CD1c-positive myeloid dendritic cell (primary cell): ENCODE data around the gene DGKD.
A peak's percentile ranks its signal among the peaks of the same experiment; 100 is the strongest.

Experiments
- DNase-seq: peaks from one replicate; pipeline ENCODE4 v3.0.0-alpha.2; 2016; ENCODE audit errors: extremely low spot score

DGKD gene

GRCh38 chr2:233336541-233336940 lies 17.8 kb upstream of the DGKD start:
- no peak for DNase-seq

DNA sequence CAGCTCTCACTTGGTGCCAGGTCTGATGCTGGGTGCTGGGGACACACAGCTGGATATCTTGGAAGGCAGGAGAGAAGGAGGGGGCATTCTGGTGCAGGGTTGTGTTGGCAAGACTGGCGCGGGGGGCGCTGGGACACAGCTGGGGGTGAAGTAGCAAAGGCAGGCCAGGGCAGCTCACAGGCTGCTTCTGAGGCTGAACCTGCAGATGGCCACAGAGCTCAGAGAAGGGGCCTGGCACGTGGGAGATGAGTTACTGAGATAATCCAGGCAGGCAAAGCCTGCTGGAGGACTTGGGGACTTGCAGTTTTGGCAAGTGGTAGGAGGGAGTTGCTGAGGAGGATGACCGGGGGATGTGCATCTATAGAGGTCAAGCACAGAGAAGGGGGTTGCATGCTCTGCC lies 16.2 kb upstream of the DGKD start:
- DNase-seq: no peak

- DNase-seq: no peak
These were observed 15.4 kb upstream of the DGKD start for GRCh38 chr2:233338812-233339368.

DNA sequence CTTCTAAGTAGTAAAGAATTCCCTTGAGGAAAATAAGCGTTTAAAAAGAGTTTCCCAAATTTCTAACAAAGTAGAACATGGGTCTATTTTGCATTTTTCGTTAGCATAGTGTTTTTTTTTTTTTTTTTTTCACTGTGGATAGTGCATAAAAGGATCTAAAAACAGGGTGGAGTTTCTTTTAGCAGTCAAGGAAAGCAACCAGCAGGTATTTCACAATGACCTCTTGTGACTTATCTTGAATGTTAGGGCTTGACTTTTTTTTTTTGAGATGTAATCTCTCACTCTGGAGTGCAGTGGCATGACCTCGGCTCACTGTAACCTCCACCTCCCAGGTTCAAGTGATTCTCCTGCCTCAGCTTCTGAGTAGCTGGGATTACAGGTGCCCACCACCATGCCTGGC lies 14.9 kb upstream of the DGKD start:
- peak; percentile 18 for DNase-seq

- no peak for DNase-seq
These were observed 13.0 kb upstream of the DGKD start for GRCh38 chr2:233341296-233341695.

- no peak for DNase-seq
These were observed 12.0 kb upstream of the DGKD start for GRCh38 chr2:233342301-233342700.

GRCh38 chr2:233343171-233343705 lies 11.1 kb upstream of the DGKD start:
- DNase-seq: no peak

DNA sequence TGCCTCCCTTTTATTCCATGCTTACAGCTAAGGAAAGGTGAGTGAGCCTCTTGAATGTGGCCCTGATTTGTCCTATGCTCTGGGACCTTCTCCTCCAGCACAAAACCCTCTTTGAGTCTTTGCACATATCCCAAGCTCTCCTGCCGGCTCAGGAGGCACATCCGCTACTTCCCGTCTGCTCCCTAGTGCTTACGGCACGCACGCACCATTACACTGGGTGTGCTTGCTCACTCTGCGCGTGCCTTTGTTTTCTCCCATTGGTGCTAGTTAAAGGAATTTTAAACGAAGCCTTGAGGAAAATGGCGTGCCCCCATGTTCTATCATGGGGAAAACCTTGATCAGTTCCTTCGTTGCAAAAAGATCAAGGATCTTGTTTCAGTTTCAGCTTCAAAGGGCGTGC lies 7.9 kb upstream of the DGKD start:
- no peak for DNase-seq

- no peak for DNase-seq
These were observed 7.4 kb upstream of the DGKD start for GRCh38 chr2:233346930-233347329.

DNA sequence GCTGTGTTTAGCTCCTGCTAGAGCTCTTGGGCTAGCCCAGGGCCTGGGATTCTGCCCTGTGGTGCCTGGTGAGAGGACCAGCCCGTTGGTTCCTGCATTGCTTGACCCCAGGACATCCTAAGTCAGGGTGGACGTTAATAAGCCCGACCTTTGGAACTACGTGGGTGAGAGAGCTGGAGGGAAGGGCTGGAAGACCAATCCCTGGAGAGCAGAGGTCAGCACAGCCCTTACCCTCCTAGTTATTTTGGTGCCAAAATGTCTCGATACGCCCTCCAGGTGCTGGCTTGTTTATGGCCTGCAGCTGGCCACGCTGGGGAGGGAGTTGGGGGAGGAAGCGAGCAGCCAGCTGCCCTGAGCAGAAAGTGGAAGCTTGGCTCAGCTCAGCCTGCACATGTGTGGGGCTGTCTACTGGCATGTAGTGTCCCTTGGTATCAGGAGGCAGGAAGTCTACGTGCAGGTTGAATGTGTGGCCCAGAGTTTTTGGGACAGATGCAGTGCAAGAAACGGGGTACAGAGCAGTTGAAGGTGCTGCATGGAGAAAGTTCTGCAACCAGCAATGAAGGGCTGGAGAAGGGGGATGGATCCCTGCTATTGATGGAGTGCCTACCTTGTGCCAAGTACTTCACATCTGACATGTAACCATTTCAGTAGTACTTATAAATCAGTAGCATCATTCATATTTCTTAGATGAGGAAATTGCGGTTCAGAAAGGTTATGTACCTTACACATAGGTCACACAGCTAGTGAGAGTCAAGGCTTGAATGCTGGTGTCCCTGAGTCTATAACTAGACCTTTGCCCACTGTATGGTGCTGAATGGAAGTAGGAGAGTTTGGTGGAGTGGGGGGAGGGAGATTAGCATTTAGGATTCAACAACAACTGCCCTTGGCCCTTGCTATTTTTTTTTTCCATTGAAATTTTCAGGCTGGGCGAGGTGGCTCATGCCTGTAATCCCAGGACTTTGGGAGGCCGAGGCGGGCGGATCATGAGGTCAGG lies 5.0 kb upstream of the DGKD start:
- DNase-seq: peak; percentile 44

DNA sequence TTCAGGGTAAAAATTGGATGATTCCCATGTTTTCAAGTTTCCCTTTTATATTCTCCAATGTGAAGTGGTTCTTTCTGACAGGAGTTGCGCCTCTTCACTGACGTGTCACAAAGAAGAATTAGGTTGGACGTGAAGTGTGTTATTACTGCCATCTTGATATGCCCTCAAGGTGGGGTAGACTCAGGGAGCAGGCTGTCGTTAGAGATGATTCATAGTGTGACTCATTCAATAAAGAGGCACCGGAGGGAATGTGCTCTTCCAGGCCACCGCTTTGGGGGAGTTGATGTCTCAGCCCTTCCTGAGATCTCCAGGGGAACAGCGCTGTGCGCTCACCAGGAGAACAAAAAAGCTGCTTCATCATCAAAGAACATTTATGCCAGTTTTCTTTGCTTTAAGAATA lies 3.6 kb upstream of the DGKD start:
- DNase-seq: peak; percentile 46

DNA sequence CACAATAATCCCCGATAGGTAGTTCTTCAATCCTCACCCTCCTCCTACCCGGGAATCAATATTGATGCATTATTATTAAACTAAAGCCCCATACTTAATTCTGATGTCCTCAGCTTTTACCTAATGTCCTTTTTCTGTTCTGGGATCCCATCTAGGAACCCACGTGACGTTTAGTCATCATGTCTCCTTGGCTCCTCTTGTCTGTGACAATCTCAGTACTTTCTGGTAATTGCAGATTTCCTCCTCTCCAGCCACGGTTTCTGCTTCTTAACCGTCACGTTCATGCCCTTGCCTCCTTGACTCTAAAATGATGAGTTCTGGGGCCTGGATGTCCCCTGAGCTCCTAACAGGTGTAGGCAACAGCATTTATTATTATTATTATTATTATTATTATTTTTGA lies 2.9 kb upstream of the DGKD start:
- peak; percentile 53 for DNase-seq

GRCh38 chr2:233352141-233352842 lies 2.0 kb upstream of the DGKD start:
- no peak for DNase-seq

DNA sequence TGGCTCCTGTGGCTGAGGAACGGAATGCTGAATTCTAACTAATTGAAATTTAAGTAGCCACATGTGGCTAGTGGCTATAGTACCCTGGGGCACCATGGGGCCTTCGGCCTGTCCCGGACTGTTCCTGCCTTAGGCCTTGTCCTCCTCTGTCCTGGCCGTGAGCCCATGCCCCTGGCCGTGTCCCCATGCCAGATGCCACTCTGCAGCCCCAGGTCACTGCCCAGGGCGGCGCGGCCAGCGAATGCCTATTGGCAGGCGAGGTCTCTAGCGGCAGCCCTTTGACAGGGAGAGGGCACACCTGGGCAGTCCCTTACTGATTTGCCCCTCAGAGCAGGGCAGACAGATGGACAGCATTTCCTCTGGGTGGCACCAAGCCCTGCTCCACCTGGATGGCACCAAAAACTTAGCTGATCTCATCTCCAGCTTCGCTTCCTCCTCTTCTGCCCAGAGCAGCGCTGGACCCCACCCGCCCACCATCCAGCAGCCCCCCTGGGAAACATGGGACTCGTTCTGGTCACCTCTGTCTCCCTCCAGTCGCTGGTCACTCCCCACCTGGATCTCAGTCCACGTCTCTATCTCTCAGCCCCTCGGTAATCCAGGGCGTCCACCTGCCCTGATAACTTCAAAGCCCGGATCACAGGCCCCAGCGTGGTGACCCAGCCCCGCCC lies 1.1 kb upstream of the DGKD start:
- DNase-seq: no peak

DNA sequence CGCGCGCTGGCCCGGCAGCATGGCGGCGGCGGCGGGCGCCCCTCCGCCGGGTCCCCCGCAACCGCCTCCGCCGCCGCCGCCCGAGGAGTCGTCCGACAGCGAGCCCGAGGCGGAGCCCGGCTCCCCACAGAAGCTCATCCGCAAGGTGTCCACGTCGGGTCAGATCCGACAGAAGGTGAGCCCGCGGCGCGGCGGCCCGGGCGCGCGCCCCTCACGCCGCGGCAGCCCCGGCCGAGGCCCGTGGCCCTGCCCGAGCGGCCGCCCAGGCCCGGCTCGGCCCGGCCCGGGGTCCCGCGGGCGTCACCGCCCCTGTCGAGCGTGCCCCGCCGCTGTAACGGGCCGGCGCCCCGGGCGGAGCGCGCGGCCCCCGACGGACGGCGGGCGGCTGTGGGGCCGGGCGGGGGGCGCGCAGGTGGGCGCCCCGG lies 218 bp downstream of the DGKD start:
- DNase-seq: no peak

DNA sequence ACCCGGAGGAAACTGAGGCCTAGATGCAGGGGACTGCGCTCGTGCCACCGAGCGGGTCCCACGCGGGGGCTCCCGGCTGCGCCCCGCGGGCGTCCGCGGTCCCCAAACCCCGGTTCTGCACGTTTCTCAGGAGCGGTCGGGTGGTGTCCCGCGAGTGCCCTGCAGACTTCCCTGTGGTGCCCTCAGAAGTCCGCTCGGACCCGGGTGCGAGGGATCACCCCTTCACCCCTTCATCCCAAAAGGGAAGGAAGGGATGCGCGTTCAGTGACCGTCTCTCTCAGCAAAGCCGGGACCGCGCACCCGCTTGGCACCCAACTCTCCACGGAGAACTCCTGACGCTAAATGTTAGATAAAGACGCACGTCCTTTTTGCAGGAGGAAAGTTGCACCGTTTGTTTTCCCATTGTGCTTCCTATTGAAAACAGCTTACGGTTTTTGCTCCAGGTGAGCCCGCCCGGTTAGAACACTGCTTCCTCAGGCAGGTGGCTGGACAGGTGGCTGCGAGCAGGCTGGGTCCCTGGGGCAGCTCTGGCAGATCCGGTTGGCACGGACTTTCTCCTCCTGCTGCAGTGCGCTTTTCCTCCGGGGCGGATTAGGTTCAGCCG lies 779 bp downstream of the DGKD start:
- DNase-seq: peak; percentile 8

- DNase-seq: no peak
These were observed 1.6 kb downstream of the DGKD start for GRCh38 chr2:233355916-233356315.

DNA sequence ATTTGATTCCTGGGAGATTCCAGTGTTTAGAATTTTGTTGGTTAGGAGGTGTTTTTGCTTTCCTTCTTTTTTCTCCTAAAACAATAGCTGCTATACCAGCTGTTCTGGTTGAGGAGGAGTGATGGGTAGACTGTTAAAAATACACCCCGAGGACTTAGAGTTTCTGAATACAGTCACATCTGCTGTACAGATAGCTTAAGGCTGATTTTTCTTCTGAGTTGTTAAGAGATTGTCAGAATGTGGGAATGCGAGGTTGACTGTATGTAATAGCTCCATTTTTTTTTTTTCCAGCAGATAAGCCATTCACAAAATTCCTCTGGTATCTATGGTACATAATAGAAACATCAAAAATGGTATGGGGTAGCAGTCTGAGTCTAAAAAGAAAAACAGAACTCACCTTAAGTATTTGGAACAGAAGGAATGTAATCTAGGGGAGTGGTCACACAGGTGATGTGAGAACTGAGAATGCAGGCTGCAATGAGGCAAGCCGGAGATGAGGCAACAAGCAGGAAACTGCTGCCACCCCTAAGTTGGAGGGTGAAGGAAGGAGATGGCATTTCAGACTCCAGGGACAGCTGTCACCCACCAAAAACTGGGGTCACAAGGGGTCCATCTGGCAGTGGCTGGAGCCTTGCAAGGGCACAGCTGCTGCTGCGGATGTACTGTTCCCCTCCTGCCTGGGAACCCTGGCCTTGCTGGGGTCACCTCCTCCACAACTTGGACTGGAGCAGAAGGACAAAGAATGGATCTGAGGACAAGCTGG lies 2.4 kb downstream of the DGKD start:
- no peak for DNase-seq

DNA sequence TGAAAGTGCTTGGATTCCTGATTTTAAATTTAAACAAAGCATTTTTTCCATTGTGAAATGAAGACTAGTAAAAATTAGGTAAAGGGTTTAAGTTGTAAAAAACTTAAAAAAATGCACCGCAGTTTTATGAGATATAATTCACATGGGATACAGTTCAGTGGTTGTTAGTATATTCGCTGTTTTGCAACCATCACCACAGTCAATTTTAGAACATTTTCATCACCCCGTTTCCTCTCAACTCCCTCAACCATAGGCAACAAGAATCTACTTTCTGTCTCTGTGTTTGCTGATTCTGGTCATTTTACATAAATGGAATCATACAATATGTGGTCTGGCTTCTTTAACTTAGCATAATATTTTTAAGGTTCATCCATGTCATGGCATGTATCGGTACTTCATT lies 4.0 kb downstream of the DGKD start:
- no peak for DNase-seq

DNA sequence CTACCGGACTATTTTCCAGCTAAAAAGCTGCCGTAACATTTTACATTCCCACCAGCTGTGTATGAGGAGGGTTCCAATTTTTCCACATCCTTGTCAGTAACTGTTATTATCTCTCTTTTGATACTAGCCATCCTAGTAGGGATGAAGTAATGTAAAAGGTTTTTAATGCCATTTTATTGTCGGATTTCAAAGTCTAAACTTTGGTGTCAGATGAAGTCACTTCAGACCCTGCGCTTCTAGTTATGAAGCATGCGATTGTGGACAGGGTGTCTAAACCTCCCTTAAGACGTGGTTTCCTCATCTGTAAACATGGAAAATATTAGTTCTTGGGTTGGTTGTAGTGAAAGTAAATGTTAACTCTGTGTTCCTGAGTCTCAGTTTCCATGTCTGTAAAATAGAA lies 4.7 kb downstream of the DGKD start:
- no peak for DNase-seq

- DNase-seq: no peak
These were observed 5.5 kb downstream of the DGKD start for GRCh38 chr2:233359823-233360222.
